Measurements from ENCODE around the gene GP5.

The GP5 gene

GRCh38 chr3:194399166-194399565, at the start of gene GP5:
TSS of gene GP5 (minus strand) at chr3:194399266. CDS start at chr3:194398282, 984 bp downstream.
- in situ Hi-C loops (cut with HindIII; ENCODE audit: low sequenced_read_pairs): no loop called here
- DNase-seq (ENCODE audit: low read depth, low spot score): no peak
- no peak for TF ChIP-seq CTCF (IDR thresholded peaks at IDR 0.05; ENCODE audit: low read depth, low read length)
- H3K4me3 ChIP-seq (ENCODE audit: low read depth, low read length): no peak within 1 kb of the TSS

GRCh38 chr3:194447657-194448056, 48.6 kb upstream of the GP5 start:
- H3K4me3 ChIP-seq (ENCODE audit: low read depth, low read length): no peak overlapping the region
- no peak for TF ChIP-seq CTCF (IDR thresholded peaks at IDR 0.05; ENCODE audit: low read depth, low read length)
- DNase-seq (ENCODE audit: low read depth, low spot score): no peak
- in situ Hi-C loops (cut with HindIII; ENCODE audit: low sequenced_read_pairs): no loop called here

- no peak overlapping the region for H3K4me3 ChIP-seq (ENCODE audit: low read depth, low read length)
- in situ Hi-C loops (cut with HindIII; ENCODE audit: low sequenced_read_pairs): no loop called here
- DNase-seq (ENCODE audit: low read depth, low spot score): no peak
- TF ChIP-seq CTCF (IDR thresholded peaks at IDR 0.05; ENCODE audit: low read depth, low read length): no peak
Observed at GRCh38 chr3:194447161-194447560, 48.1 kb upstream of the GP5 start.

- no peak overlapping the region for H3K4me3 ChIP-seq (ENCODE audit: low read depth, low read length)
- no peak for DNase-seq (ENCODE audit: low read depth, low spot score)
- in situ Hi-C loops (cut with HindIII; ENCODE audit: low sequenced_read_pairs): no loop called here
- TF ChIP-seq CTCF (IDR thresholded peaks at IDR 0.05; ENCODE audit: low read depth, low read length): no peak
Observed at GRCh38 chr3:194446754-194447153, 47.7 kb upstream of the GP5 start.

- in situ Hi-C loops (cut with HindIII; ENCODE audit: low sequenced_read_pairs): no loop called here
- DNase-seq (ENCODE audit: low read depth, low spot score): no peak
Observed at GRCh38 chr3:194446172-194446571, 47.1 kb upstream of the GP5 start.

GRCh38 chr3:194443901-194444300, 44.8 kb upstream of the GP5 start:
- H3K4me3 ChIP-seq (ENCODE audit: low read depth, low read length): no peak overlapping the region
- in situ Hi-C loops (cut with HindIII; ENCODE audit: low sequenced_read_pairs): no loop called here
- no peak for DNase-seq (ENCODE audit: low read depth, low spot score)
- TF ChIP-seq CTCF (IDR thresholded peaks at IDR 0.05; ENCODE audit: low read depth, low read length): no peak

More at GRCh38 chr3:194446172-194446571, 47.1 kb upstream of the GP5 start:
- H3K4me3 ChIP-seq (ENCODE audit: low read depth, low read length): no peak overlapping the region
- no peak for TF ChIP-seq CTCF (IDR thresholded peaks at IDR 0.05; ENCODE audit: low read depth, low read length)

- H3K4me3 ChIP-seq (ENCODE audit: low read depth, low read length): no peak overlapping the region
- no peak for DNase-seq (ENCODE audit: low read depth, low spot score)
- no peak for TF ChIP-seq CTCF (IDR thresholded peaks at IDR 0.05; ENCODE audit: low read depth, low read length)
- in situ Hi-C loops (cut with HindIII; ENCODE audit: low sequenced_read_pairs): no loop called here
Observed at GRCh38 chr3:194440756-194441155, 41.7 kb upstream of the GP5 start.

Measured in astrocyte of the spinal cord (primary cell).